Measurements from ENCODE around the gene NT5C3A. TPM values are rescaled to one million over a fixed set of nuclear protein-coding genes. Genes with fewer than 3 reads are reported as not detected.
A peak's percentile ranks its signal among the peaks of the same experiment; 100 is the strongest.

Gene NT5C3A
- total and polyA plus RNA-seq, 9 of the 15 experiments (the other 6 are each of a cell fraction or from before 2014, with no cell fraction given), result 18.6 to 60.1 (median 40.0) TPM

DNA sequence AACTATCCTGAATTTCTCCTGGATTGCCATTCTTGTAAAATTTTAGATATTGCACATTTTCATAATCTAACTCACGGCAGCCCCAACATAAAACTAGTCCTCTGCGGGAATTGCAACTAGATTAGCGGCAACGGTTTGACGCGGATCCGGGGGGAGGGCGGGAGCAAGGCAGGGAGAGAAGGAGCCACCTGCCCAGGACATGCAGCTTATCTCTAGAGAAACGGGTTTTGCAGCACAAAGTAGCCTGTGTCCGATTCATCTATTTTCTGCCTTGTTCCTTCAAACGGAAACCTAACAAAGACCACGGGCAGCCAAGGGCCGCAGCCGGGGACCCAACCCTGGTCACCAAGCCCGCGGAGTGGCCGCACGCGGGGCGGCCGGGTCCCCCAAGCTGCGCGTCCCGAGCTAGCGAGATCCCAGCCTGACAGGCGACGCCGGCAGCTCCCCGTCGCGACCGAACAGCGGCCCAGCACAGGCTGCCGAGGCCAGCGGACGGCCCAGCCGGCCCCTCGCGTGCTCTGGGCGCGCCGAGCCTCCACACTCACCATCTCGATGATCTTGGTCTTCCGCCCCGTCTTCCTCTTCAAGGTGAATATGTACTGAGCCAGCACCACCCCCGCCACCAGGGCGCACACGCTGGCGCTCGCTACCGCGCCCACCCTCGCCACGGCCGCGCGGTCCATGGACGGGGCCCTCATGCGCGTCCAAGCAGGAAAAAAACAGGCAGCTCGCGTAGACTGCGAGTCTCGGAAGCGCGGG lies at the start of gene NT5C3A (continued):
- TF ChIP-seq, protein P1, sequence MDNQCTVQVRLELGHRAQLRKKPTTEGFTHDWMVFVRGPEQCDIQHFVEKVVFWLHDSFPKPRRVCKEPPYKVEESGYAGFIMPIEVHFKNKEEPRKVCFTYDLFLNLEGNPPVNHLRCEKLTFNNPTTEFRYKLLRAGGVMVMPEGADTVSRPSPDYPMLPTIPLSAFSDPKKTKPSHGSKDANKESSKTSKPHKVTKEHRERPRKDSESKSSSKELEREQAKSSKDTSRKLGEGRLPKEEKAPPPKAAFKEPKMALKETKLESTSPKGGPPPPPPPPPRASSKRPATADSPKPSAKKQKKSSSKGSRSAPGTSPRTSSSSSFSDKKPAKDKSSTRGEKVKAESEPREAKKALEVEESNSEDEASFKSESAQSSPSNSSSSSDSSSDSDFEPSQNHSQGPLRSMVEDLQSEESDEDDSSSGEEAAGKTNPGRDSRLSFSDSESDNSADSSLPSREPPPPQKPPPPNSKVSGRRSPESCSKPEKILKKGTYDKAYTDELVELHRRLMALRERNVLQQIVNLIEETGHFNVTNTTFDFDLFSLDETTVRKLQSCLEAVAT (IDR thresholded peaks at IDR 0.05), result no peak
- TF ChIP-seq ZNF316 (IDR thresholded peaks at IDR 0.05), result no peak
- TF ChIP-seq, protein P2, sequence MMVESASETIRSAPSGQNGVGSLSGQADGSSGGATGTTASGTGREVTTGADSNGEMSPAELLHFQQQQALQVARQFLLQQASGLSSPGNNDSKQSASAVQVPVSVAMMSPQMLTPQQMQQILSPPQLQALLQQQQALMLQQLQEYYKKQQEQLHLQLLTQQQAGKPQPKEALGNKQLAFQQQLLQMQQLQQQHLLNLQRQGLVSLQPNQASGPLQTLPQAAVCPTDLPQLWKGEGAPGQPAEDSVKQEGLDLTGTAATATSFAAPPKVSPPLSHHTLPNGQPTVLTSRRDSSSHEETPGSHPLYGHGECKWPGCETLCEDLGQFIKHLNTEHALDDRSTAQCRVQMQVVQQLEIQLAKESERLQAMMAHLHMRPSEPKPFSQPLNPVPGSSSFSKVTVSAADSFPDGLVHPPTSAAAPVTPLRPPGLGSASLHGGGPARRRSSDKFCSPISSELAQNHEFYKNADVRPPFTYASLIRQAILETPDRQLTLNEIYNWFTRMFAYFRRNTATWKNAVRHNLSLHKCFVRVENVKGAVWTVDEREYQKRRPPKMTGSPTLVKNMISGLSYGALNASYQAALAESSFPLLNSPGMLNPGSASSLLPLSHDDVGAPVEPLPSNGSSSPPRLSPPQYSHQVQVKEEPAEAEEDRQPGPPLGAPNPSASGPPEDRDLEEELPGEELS (CRISPR knock-in tag; IDR thresholded peaks at IDR 0.05; ENCODE audit: borderline replicate concordance), result no peak
- TF ChIP-seq, protein P3, sequence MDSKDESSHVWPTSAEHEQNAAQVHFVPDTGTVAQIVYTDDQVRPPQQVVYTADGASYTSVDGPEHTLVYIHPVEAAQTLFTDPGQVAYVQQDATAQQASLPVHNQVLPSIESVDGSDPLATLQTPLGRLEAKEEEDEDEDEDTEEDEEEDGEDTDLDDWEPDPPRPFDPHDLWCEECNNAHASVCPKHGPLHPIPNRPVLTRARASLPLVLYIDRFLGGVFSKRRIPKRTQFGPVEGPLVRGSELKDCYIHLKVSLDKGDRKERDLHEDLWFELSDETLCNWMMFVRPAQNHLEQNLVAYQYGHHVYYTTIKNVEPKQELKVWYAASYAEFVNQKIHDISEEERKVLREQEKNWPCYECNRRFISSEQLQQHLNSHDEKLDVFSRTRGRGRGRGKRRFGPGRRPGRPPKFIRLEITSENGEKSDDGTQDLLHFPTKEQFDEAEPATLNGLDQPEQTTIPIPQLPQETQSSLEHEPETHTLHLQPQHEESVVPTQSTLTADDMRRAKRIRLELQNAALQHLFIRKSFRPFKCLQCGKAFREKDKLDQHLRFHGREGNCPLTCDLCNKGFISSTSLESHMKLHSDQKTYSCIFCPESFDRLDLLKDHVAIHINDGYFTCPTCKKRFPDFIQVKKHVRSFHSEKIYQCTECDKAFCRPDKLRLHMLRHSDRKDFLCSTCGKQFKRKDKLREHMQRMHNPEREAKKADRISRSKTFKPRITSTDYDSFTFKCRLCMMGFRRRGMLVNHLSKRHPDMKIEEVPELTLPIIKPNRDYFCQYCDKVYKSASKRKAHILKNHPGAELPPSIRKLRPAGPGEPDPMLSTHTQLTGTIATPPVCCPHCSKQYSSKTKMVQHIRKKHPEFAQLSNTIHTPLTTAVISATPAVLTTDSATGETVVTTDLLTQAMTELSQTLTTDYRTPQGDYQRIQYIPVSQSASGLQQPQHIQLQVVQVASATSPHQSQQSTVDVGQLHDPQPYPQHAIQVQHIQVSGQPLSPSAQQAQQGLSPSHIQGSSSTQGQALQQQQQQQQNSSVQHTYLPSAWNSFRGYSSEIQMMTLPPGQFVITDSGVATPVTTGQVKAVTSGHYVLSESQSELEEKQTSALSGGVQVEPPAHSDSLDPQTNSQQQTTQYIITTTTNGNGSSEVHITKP (IDR thresholded peaks at IDR 0.05; ENCODE audit: partially characterized antibody), result no peak
- TF ChIP-seq SMC3 (conservative IDR thresholded peaks at IDR 0.05; ENCODE audit: insufficient read depth, low read depth, low read length), result no peak
- no peak for TF ChIP-seq BRF1 (IDR thresholded peaks at IDR 0.05; ENCODE audit: borderline replicate concordance, extremely low read depth, insufficient read length)
- 0 out of 2 replicates have a peak, but pooled peaks have one; percentile 7 for TF ChIP-seq CTBP1 (IDR thresholded peaks at IDR 0.05; ENCODE audit: borderline replicate concordance)
- TF ChIP-seq RFX7 (CRISPR knock-in tag; IDR thresholded peaks at IDR 0.05), result no peak
- no peak for TF ChIP-seq HSF4 (CRISPR knock-in tag; IDR thresholded peaks at IDR 0.05; ENCODE audit: borderline replicate concordance)
- TF ChIP-seq CREBBP (IDR thresholded peaks at IDR 0.05; ENCODE audit: low read depth, low read length), result no peak
- TF ChIP-seq, protein P4, sequence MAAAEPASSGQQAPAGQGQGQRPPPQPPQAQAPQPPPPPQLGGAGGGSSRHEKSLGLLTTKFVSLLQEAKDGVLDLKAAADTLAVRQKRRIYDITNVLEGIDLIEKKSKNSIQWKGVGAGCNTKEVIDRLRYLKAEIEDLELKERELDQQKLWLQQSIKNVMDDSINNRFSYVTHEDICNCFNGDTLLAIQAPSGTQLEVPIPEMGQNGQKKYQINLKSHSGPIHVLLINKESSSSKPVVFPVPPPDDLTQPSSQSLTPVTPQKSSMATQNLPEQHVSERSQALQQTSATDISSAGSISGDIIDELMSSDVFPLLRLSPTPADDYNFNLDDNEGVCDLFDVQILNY (CRISPR knock-in tag; IDR thresholded peaks at IDR 0.05), result no peak
- peak in 1 of 2 experiments; percentile 37; a peak in 1 of 4 replicates for TF ChIP-seq RCOR1 (IDR thresholded peaks at IDR 0.05; ENCODE audit: borderline replicate concordance in 1 of 2, low read depth in 2 of 2, low read length in 2 of 2)
- TF ChIP-seq MXI1 (IDR thresholded peaks at IDR 0.05; ENCODE audit: low read depth, low read length), result no peak
- TF ChIP-seq PHB2 (IDR thresholded peaks at IDR 0.05; ENCODE audit: low read depth), result no peak
- TF ChIP-seq, protein P5, sequence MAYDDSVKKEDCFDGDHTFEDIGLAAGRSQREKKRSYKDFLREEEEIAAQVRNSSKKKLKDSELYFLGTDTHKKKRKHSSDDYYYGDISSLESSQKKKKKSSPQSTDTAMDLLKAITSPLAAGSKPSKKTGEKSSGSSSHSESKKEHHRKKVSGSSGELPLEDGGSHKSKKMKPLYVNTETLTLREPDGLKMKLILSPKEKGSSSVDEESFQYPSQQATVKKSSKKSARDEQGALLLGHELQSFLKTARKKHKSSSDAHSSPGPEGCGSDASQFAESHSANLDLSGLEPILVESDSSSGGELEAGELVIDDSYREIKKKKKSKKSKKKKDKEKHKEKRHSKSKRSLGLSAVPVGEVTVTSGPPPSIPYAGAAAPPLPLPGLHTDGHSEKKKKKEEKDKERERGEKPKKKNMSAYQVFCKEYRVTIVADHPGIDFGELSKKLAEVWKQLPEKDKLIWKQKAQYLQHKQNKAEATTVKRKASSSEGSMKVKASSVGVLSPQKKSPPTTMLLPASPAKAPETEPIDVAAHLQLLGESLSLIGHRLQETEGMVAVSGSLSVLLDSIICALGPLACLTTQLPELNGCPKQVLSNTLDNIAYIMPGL (CRISPR knock-in tag; IDR thresholded peaks at IDR 0.05), result peak; percentile 31; the same call in 1 of the 2 replicates
